GM18858 (cell line): ENCODE data around the gene EXOC8.

Source experiments
- ATAC-seq: cut with Tn5 transposase; IDR thresholded peaks from one replicate; pipeline ENCODE4 v1.9.1; 2021; ENCODE audit not compliant: unreplicated experiment

Gene EXOC8

GRCh38 chr1:231317306-231318014, 20.2 kb downstream of the EXOC8 start:
- ATAC-seq = no peak

DNA sequence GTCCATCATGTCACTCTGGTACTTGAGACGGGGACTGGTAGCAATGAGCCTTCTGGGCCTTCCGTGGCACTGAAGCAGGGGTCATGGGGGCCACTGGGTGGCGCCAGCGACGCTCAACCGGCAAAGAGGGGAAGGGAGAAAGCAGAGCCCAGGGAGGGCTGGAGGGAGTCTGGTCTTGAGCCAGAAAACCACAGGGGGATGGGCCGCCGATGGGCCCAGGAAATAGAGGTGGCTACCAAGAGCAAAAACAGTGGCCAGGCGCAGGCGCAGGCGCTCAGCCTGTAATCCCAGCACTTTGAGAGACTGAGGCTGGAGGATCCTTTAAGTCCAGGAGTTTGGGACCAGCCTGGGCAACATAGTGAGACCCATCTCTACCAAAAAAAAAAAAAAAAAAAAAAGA, 21.8 kb downstream of the EXOC8 start:
- peak; percentile 65 for ATAC-seq

DNA sequence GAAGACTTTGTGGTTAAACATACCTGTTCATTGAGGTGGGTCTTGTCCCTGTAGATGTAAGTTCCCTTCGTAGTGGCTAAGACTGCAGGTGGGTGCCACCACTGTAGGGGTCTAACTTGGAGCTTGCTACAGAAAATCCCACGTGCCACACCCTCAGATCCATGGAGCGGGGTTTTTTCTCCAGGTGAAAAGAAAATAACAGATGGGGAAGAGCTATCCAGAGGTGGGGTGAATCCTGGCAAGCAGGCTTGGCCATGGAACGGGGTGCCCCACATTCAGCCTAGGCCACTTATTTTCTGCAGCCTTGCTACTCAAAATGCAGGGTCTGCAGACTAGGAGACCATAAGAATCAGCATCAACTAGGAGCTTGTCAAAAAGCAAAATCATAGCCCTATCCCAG, 24.0 kb downstream of the EXOC8 start:
- no peak for ATAC-seq

DNA sequence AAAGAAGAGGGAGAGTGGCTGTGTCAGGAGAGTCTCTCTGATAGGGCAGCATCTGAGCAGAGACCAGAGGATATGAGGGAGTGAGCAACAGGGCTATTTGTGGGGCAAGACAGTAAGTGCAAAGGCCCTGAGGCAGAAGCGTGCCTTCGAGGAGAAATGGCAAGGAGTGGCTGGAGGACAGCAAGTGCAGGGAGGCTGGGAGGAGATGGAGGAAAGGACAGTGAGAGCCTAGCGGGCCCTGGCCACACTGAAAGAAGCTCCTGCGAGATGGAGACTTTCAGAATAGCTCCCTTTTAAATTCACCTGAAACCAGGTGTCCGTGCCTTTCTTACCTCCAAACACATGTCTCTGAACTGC, 25.2 kb downstream of the EXOC8 start:
- ATAC-seq = no peak

GRCh38 chr1:231311720-231312431, 25.8 kb downstream of the EXOC8 start:
- ATAC-seq = no peak

- ATAC-seq = no peak
Observed at GRCh38 chr1:231310391-231310934, 27.2 kb downstream of the EXOC8 start.

GRCh38 chr1:231301990-231302389, 35.7 kb downstream of the EXOC8 start:
- no peak for ATAC-seq

DNA sequence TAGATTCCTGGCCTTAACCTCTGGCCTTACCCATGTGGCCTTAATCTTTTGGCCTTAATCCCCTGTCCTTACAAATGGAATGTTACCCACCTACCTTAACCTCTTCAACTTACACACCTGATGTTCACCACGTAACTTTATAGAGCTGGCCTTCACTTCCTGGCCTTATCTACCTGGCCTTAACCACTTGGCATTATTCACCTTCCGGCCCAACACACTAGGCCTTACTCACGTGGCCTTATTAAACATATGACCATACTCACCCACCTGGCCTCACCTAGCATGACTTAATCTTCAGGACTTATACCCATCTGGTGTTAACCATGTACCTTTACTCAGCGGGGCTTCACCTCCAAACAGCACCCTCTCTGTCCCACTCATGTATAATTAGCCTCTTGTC, 41.7 kb downstream of the EXOC8 start:
- ATAC-seq = no peak

DNA sequence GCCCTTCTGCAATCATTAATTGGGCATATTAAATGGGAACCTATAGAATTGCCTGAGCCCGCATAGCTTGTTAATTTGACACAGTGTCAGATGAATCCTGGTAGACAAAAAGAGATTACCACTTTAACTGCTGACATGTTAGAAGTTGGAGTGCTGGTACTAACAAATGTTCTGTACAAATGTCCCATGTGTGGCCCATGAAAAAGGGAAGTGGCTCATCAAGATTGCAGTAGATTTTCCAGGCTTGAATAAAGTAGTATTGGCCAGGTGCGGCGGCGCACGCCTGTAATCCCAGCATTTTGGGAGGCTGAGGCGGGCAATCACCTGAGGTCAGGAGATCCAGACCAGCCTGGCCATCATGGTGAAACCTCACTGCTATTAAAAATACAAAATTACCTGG, 51.0 kb downstream of the EXOC8 start:
- ATAC-seq = no peak

- ATAC-seq = no peak
Observed at GRCh38 chr1:231284441-231284840, 53.2 kb downstream of the EXOC8 start.
